ENCODE measurements around the gene GUCY1A1.

- TF ChIP-seq POLR2A (IDR thresholded peaks at IDR 0.05; ENCODE audit: low read length) (no peak), GATA1 (IDR thresholded peaks at IDR 0.05; ENCODE audit: low read depth, low read length) (no peak)
Measured at GRCh38 chr4:155688860-155689259, 22.2 kb downstream of the GUCY1A1 start.
